Gastrocnemius medialis (tissue), 4 donors: ENCODE results near the gene AMPH.

Source experiments
- CTCF ChIP-seq, 5 experiments: fragments of 450-650 bp in 3 of 5; fragments of 200-600 bp in 2 of 5; sonication (generic) in 2 of 5; IDR thresholded peaks in 4 of 5; conservative IDR thresholded peaks in 1 of 5; 1 replicate in 4 of 5; 2 replicates in 1 of 5; pipeline ENCODE4 v1.5.1; 2016 to 2019; ENCODE audit warnings: antibody characterized with exemption in 5 of 5, mild to moderate bottlenecking in 3 of 5, moderate library complexity in 3 of 5
- POLR2A ChIP-seq, 2 donors: fragments of 450-650 bp; IDR thresholded peaks; one replicate each; pipeline ENCODE4 v1.6.1; 2017; ENCODE audit warnings: antibody characterized with exemption in 2 of 2, mild to moderate bottlenecking in 2 of 2, moderate library complexity in 2 of 2

- TF ChIP-seq CTCF (IDR thresholded peaks at IDR 0.05 in 4 of 5, conservative IDR thresholded peaks at IDR 0.05 in 1 of 5), result no peak
- no peak for TF ChIP-seq POLR2A (IDR thresholded peaks at IDR 0.05)
Measured at GRCh38 chr7:38518541-38518940, 112.6 kb downstream of the AMPH start.
